Peyer's patch (tissue), 4 donors: ENCODE measurements around the gene PNMA3. TPM values are rescaled to one million over a fixed set of nuclear protein-coding genes. Genes with fewer than 3 reads are reported as not detected.
A peak's percentile ranks its signal among the peaks of the same experiment; 100 is the strongest.

Source experiments
- DNase-seq, 3 donors: peaks; one replicate each; pipeline ENCODE4 v3.0.0-alpha.2; 2017 to 2019
- H3K27ac ChIP-seq, 4 donors: fragments of 200-600 bp; sonication (generic); one replicate each; pipeline ENCODE4 v1.5.1; 2016 to 2019
- H3K27me3 ChIP-seq, 2 donors: fragments of 200-600 bp; sonication (generic); one replicate each; pipeline ENCODE4 v1.5.1; 2019
- H3K36me3 ChIP-seq, 3 donors: fragments of 200-600 bp; sonication (generic); one replicate each; pipeline ENCODE4 v1.5.1; 2016 to 2019
- H3K4me1 ChIP-seq, 4 donors: fragments of 200-600 bp; sonication (generic); one replicate each; pipeline ENCODE4 v1.5.1; 2016 to 2019
- H3K4me3 ChIP-seq, 4 donors: fragments of 200-600 bp; sonication (generic); 1 replicate in 3 of 4; 2 replicates in 1 of 4; pipeline ENCODE4 v1.5.1; 2016 to 2019; ENCODE audit warnings: mild to moderate bottlenecking in 1 of 4
- H3K9me3 ChIP-seq, 4 donors: fragments of 200-600 bp; sonication (generic); one replicate each; pipeline ENCODE4 v1.5.1; 2016 to 2019; ENCODE audit warnings: mild to moderate bottlenecking in 1 of 4
- CTCF ChIP-seq, 6 experiments: fragments of 450-650 bp in 4 of 6; fragments of 200-600 bp in 2 of 6; sonication (generic) in 1 of 6; IDR thresholded peaks; one replicate each; pipeline ENCODE4 v1.5.1; 2017 to 2019; ENCODE audit warnings: antibody characterized with exemption in 6 of 6, mild to moderate bottlenecking in 3 of 6, moderate library complexity in 1 of 6
- POLR2A ChIP-seq, 2 donors: fragments of 450-650 bp; IDR thresholded peaks; one replicate each; pipeline ENCODE4 v1.5.1; 2017; ENCODE audit warnings: antibody characterized with exemption in 2 of 2, mild to moderate bottlenecking in 2 of 2, moderate library complexity in 2 of 2
- total RNA-seq, 4 donors: library from RNA; depleted of rRNA; stranded (reverse); fragments of >200 nt; gene quantifications; one replicate each; pipeline ENCODE4 v1.1.0, GENCODE V29; 2016

The PNMA3 gene
- total RNA-seq, 4 donors from 2014 or later, result 0.47 to 5.0 (median 1.0) TPM

GRCh38 chrX:153030801-153031200, 25.5 kb upstream of the PNMA3 start:
- TF ChIP-seq POLR2A (IDR thresholded peaks at IDR 0.05) (no peak), CTCF (IDR thresholded peaks at IDR 0.05) (no peak)
- Histone ChIP-seq H3K27ac (no peak overlapping the region), H3K27me3 (no peaks in the 10 kb centered on the region), H3K4me1 (no peaks in the 10 kb centered on the region), H3K4me3 (no peak overlapping the region), H3K9me3 (no peaks in the 10 kb centered on the region), H3K36me3 (no peaks in the 10 kb centered on the region)
- DNase-seq, result no peak

GRCh38 chrX:153032397-153033118, 23.7 kb upstream of the PNMA3 start:
- peak overlapping the region; percentile 22 to 64 (median 44) for H3K27ac ChIP-seq
- H3K9me3 ChIP-seq, result no peaks in the 10 kb centered on the region
- no peaks in the 10 kb centered on the region for H3K36me3 ChIP-seq
- TF ChIP-seq CTCF (IDR thresholded peaks at IDR 0.05), result peak; percentile 58 to 86 (median 78)
- TF ChIP-seq POLR2A (IDR thresholded peaks at IDR 0.05), result no peak
- no peaks in the 10 kb centered on the region for H3K4me1 ChIP-seq
- H3K27me3 ChIP-seq, result no peaks in the 10 kb centered on the region
- H3K4me3 ChIP-seq, result peak overlapping the region; percentile 32 to 43 (median 38)
- DNase-seq, result peak; percentile 72 to 87 (median 75)

GRCh38 chrX:153049093-153049492, 7.2 kb upstream of the PNMA3 start:
- DNase-seq, result no peak
- H3K4me1 ChIP-seq, result no peaks in the 10 kb centered on the region
- H3K27me3 ChIP-seq, result no peaks in the 10 kb centered on the region
- no peak overlapping the region for H3K27ac ChIP-seq
- TF ChIP-seq POLR2A (IDR thresholded peaks at IDR 0.05) (no peak), CTCF (IDR thresholded peaks at IDR 0.05) (no peak)
- H3K4me3 ChIP-seq, result no peak overlapping the region
- H3K36me3 ChIP-seq, result no peaks in the 10 kb centered on the region
- peaks cover 0 to 8% (median 0%) of the 10 kb centered on the region in 4 donors for H3K9me3 ChIP-seq

DNA sequence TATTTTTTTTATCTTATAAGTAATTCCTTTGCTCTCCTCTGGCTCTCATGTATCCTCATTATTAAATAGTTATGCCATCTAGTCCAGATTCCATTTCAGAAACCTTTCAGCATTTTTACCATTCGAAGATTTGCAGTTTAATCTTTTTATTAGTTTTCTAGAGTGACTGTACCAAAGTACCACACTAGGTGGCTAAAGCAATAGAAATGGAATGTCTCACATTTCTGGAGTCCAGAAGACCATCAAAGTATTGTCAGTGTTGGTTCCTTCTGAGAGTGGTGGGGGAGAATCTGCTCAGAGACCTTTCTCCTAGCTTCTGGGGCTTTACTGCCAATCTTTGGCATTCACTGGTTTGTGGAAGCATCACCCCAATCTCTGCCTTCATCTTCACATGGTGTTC, 3.7 kb upstream of the PNMA3 start:
- H3K9me3 ChIP-seq, result peaks cover 0 to 8% (median 0%) of the 10 kb centered on the region in 4 donors
- H3K36me3 ChIP-seq, result no peaks in the 10 kb centered on the region
- H3K27ac ChIP-seq, result no peak overlapping the region
- no peaks in the 10 kb centered on the region for H3K27me3 ChIP-seq
- H3K4me3 ChIP-seq, result no peak overlapping the region
- no peaks in the 10 kb centered on the region for H3K4me1 ChIP-seq
- TF ChIP-seq POLR2A (IDR thresholded peaks at IDR 0.05) (no peak), CTCF (IDR thresholded peaks at IDR 0.05) (no peak)
- no peak for DNase-seq

DNA sequence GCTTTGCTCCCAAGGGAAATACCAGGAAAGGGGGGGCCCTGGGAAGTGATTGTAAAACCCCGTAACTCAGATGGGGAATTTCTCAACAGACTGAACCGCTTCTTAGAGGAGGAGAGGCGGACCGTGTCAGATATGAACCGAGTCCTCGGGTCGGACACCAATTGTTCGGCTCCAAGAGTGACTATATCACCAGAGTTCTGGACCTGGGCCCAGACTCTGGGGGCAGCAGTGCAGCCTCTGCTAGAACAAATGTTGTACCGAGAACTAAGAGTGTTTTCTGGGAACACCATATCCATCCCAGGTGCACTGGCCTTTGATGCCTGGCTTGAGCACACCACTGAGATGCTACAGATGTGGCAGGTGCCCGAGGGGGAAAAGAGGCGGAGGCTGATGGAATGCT, 1.0 kb downstream of the PNMA3 start:
- TF ChIP-seq POLR2A (IDR thresholded peaks at IDR 0.05) (no peak), CTCF (IDR thresholded peaks at IDR 0.05) (no peak)
- H3K9me3 ChIP-seq, result no peaks in the 10 kb centered on the region
- H3K27me3 ChIP-seq, result no peaks in the 10 kb centered on the region
- no peak for DNase-seq
- H3K27ac ChIP-seq, result no peak overlapping the region
- no peak overlapping the region for H3K4me3 ChIP-seq
- no peaks in the 10 kb centered on the region for H3K4me1 ChIP-seq
- no peaks in the 10 kb centered on the region for H3K36me3 ChIP-seq
